GM12878 (cell line): ENCODE results near the gene P2RX2. TPM values are rescaled to one million over a fixed set of nuclear protein-coding genes. Genes with fewer than 3 reads are reported as not detected.

Source experiments
- ATAC-seq: fragments of 200-7000 bp; cut with Tn5 transposase; 3 replicates; pipeline ENCODE4 v1.9.1; 2020; ENCODE audit warnings: mild to moderate bottlenecking, moderate library complexity
- BruUV-seq: library from RNA; stranded (reverse); fragments of 400-500 nt; replicated peaks from 2 replicates; lab custom pipeline; 2021; lab: Mats Ljungman, UMichigan
- CTCF ChIA-PET: fragments of 300-600 bp; sonication (Branson Sonifier 250); formaldehyde crosslinking; extraction: SDS; loops from one replicate; lab custom pipeline; 2021; ENCODE audit warnings: inconsistent platforms; lab: Yijun Ruan, JAX
- POLR2A ChIA-PET: fragments of 350-600 bp; formaldehyde crosslinking; extraction: SDS; loops from one replicate; lab custom pipeline; 2021; ENCODE audit warnings: inconsistent platforms; lab: Charles Lee
- RAD21 ChIA-PET: fragments of 300-600 bp; sonication (Branson Sonifier 250); formaldehyde crosslinking; loops from one replicate; lab custom pipeline; 2023; ENCODE audit warnings: antibody characterized with exemption; ENCODE audit not compliant: unreplicated experiment; lab: Charles Lee
- SMC1A ChIA-PET: fragments of 300-600 bp; sonication (Branson Sonifier 250); formaldehyde crosslinking; loops from one replicate; lab custom pipeline; 2023; ENCODE audit not compliant: unreplicated experiment, uncharacterized antibody; lab: Charles Lee
- DNase-seq: peaks from one replicate; pipeline ENCODE4 v3.0.0-alpha.2; 2011; ENCODE audit warnings: low read depth, low spot score
- FAIRE-seq: peaks from 3 replicates; lab custom pipeline; 2011; peaks lifted over from hg19 to GRCh38; lab: Jason Lieb, UNC
- H2AFZ ChIP-seq: 2 replicates; pipeline ENCODE4 v1.6.0; 2011; ENCODE audit warnings: low read depth, low read length, control low read depth; ENCODE audit not compliant: control insufficient read depth
- H3K27ac ChIP-seq: 2 replicates; pipeline ENCODE4 v1.5.1; 2011; ENCODE audit warnings: control low read depth; ENCODE audit not compliant: control insufficient read depth, insufficient read depth
- H3K27me3 ChIP-seq, 2 experiments: replicated peaks in 1 of 2; 2 replicates each; pipeline versions ENCODE4 v1.6.0 to v1.6.1; 2011; ENCODE audit warnings: low read length in 1 of 2; ENCODE audit not compliant: control insufficient read depth in 2 of 2, insufficient read depth in 2 of 2
- H3K36me3 ChIP-seq, 2 experiments: 2 replicates each; pipeline ENCODE4 v1.5.1; 2011; ENCODE audit warnings: low read length in 1 of 2; ENCODE audit not compliant: control insufficient read depth in 2 of 2, insufficient read depth in 2 of 2
- H3K4me1 ChIP-seq: 2 replicates; pipeline ENCODE4 v1.6.1; 2011; ENCODE audit warnings: mild to moderate bottlenecking, low read length, moderate library complexity, mixed read lengths; ENCODE audit not compliant: control insufficient read depth, insufficient read depth
- H3K4me2 ChIP-seq: 2 replicates; pipeline ENCODE4 v1.6.0; 2011; ENCODE audit warnings: control low read depth; ENCODE audit not compliant: control insufficient read depth, insufficient read depth
- H3K4me3 ChIP-seq: fragments of 200-600 bp; sonication (generic); 2 replicates; pipeline ENCODE4 v1.5.1; 2016
- H3K79me2 ChIP-seq: 2 replicates; pipeline ENCODE4 v1.6.0; 2011; ENCODE audit warnings: low read length; ENCODE audit not compliant: control insufficient read depth, insufficient read depth
- H3K9ac ChIP-seq: 2 replicates; pipeline ENCODE4 v1.8.0; 2011; ENCODE audit warnings: low read length, control low read depth, mixed read lengths; ENCODE audit not compliant: control insufficient read depth, insufficient read depth
- H3K9me3 ChIP-seq: replicated peaks from 3 replicates; pipeline ENCODE4 v1.5.1; 2011; ENCODE audit warnings: mild to moderate bottlenecking, low read length; ENCODE audit not compliant: control insufficient read depth, insufficient read depth
- H4K20me1 ChIP-seq: 2 replicates; pipeline ENCODE4 v1.6.0; 2011; ENCODE audit not compliant: control insufficient read depth, insufficient read depth
- CREB1 ChIP-seq: IDR thresholded peaks from 2 replicates; pipeline ENCODE4 v1.6.1; 2012; ENCODE audit warnings: low read depth, mild to moderate bottlenecking, inconsistent platforms
- IKZF1 ChIP-seq: fragments of 450-650 bp; conservative IDR thresholded peaks from 2 replicates; pipeline ENCODE4 v1.6.1; 2017; ENCODE audit warnings: antibody characterized with exemption, mild to moderate bottlenecking
- MEF2A ChIP-seq: IDR thresholded peaks from 2 replicates; pipeline ENCODE4 v1.6.1; 2011; ENCODE audit warnings: low read depth, mild to moderate bottlenecking, low read length, moderate library complexity; ENCODE audit not compliant: insufficient read depth
- SIX5 ChIP-seq: IDR thresholded peaks from 2 replicates; pipeline ENCODE4 v1.6.1; 2011; ENCODE audit warnings: mild to moderate bottlenecking, low read depth, low read length, moderate library complexity; ENCODE audit not compliant: severe bottlenecking
- SMAD1 ChIP-seq: fragments of 450-650 bp; IDR thresholded peaks from 2 replicates; pipeline ENCODE4 v1.6.1; 2018; ENCODE audit warnings: mild to moderate bottlenecking, low read depth; ENCODE audit not compliant: partially characterized antibody
- SP1 ChIP-seq: IDR thresholded peaks from one replicate; pipeline ENCODE4 v1.6.1; 2011; ENCODE audit warnings: low read depth, low read length
- SREBF1 ChIP-seq: IDR thresholded peaks from 2 replicates; pipeline ENCODE4 v1.6.1; 2012; ENCODE audit warnings: mild to moderate bottlenecking, low read length
- SUPT20H ChIP-seq: IDR thresholded peaks from 2 replicates; pipeline ENCODE4 v1.6.1; 2011; ENCODE audit warnings: low read depth, mild to moderate bottlenecking, low read length, moderate library complexity, borderline replicate concordance; ENCODE audit not compliant: control insufficient read depth
- TCF3 ChIP-seq: IDR thresholded peaks from 2 replicates; pipeline ENCODE4 v1.6.1; 2012; ENCODE audit warnings: low read depth, mild to moderate bottlenecking, low read length, borderline replicate concordance; ENCODE audit not compliant: insufficient read depth
- WGBS: methylation state at CpG from one replicate; pipeline ENCODE4 v1.1.6; 2016; ENCODE audit warnings: low lambda C conversion rate; ENCODE audit not compliant: insufficient replicate concordance, insufficient coverage; ENCODE audit errors: missing lambda C conversion rate; 5-methylcytosine and 5-hydroxymethylcytosine counted together
- in situ Hi-C: fragments of 300-500 bp; cut with MboI; formaldehyde crosslinking; loops from 9 replicates; pipeline ENCODE4 v1.14.3; 2018; ENCODE audit warnings: mixed read lengths
- intact Hi-C: fragments of 100-400 bp; cut with micrococcal nuclease; formaldehyde crosslinking; loops from one replicate; pipeline ENCODE4 v1.14.2; 2022; ENCODE audit not compliant: unreplicated experiment
- polyA plus RNA-seq, 11 experiments: library from polyadenylated mRNA; depleted of rRNA in 4 of 11; unstranded in 6 of 11; stranded (reverse) in 5 of 11; fragments of >200 nt; fragmentation: Nextera tagmentation in 4 of 11; fragmentation: Illumina TruSeq in 1 of 11; extraction: Ambion mirVana in 4 of 11; extraction: Trizol in 1 of 11; gene quantifications; 1 replicate in 1 of 11; 2 replicates in 10 of 11; pipeline versions ENCODE4 v1.2.1 to v1.2.3, GENCODE V29; 2011 to 2016; ENCODE audit warnings: inconsistent platforms in 2 of 11, missing spikeins in 2 of 11, low read depth in 1 of 11
- total RNA-seq, 4 experiments: library from RNA; depleted of rRNA in 3 of 4; stranded (reverse); fragments of >200 nt in 3 of 4; fragmentation: Illumina TruSeq in 1 of 4; extraction: Trizol in 1 of 4; gene quantifications; 2 replicates each; pipeline versions ENCODE4 v1.2.1 to v1.2.3, GENCODE V29; 2013 to 2021
- TF ChIP-seq, protein P1 (sequence below): fragments of 450-650 bp; conservative IDR thresholded peaks from 2 replicates; pipeline ENCODE4 v1.6.1; 2017; ENCODE audit warnings: mild to moderate bottlenecking, moderate library complexity
- TF ChIP-seq, protein P2 (sequence below): fragments of 450-650 bp; formaldehyde crosslinking; IDR thresholded peaks from 2 replicates; pipeline ENCODE4 v1.4.0; 2020; ENCODE audit warnings: mild to moderate bottlenecking, moderate library complexity
- TF ChIP-seq, protein P3 (sequence below): fragments of 450-650 bp; IDR thresholded peaks from 2 replicates; pipeline ENCODE4 v1.6.1; 2017; ENCODE audit warnings: mild to moderate bottlenecking, low read depth, inconsistent platforms; ENCODE audit not compliant: poor library complexity, severe bottlenecking
- TF ChIP-seq, protein P4 (sequence below): fragments of 450-650 bp; IDR thresholded peaks from 2 replicates; pipeline ENCODE4 v1.6.1; 2017; ENCODE audit warnings: mild to moderate bottlenecking

Gene P2RX2
- total and polyA plus RNA-seq, 10 of the 15 experiments (the other 5 are each of a cell fraction or from before 2014, with no cell fraction given): not detected

DNA sequence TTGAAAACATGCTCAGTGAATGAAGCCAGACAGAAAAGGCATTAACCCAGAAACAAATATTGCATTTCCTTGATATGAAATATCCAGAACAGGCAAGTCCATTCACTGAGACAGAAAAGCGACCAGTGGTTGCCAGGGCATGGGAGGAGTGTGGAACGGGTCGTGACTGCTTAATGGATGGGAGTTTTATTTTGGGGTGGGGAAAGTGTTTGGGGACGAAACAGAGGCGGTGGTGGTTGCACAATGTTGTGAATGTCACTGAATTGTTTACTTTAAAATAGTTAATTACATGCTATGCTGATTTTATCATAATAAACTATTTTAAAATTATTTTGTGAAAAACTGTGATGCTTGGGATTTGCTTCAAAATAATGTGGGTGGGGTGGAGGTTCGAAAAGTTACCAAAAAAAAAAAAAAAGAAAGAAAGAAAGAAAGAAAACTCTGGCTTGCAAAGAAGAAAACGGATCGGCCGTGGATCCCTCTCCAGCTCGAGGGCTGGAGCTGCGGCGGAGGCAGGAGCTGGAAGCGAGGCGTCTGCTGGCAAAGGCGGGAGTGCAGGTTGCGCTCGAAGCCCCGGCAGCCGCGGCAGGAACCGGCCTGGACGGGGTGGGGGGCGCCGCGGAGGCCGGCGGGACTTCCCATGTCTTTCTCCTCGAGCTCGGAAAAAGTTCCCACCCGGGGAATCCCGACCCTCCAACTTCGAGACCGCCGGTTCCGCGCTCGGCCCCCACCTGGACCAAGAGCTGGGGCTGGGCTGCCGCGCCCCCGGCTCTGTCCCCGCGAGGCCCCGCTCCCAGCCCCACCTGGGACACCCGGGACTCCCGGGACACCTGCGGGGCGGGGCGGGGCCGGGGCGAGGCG is 524 bp upstream of the P2RX2 start:
- Histone ChIP-seq H3K27ac (no peak overlapping the region), H3K4me2 (no peak overlapping the region), H3K9ac (no peak overlapping the region), H3K4me3 (no peak overlapping the region), H3K4me1 (no peaks in the 10 kb centered on the region), H3K9me3 (peaks cover 10% of the 10 kb centered on the region), H3K36me3 (no peaks in the 10 kb centered on the region; a peak in 1 of 4 replicates), H4K20me1 (no peaks in the 10 kb centered on the region), H2AFZ (no peak overlapping the region), H3K79me2 (no peaks in the 10 kb centered on the region), H3K27me3 (no peaks in the 10 kb centered on the region)
- ChIA-PET RAD21 (no interaction called here), CTCF (no interaction called here), SMC1A (no interaction called here), POLR2A (no interaction called here)
- in situ Hi-C loops (no loop called here), intact Hi-C loops (no loop called here)
- WGBS: 51% methylated on average over 20 of the region's 51 CpGs
- FAIRE-seq (no peak), DNase-seq (no peak), ATAC-seq (no peak)
- BruUV-seq: no TSS peak
- TF ChIP-seq, protein P1, sequence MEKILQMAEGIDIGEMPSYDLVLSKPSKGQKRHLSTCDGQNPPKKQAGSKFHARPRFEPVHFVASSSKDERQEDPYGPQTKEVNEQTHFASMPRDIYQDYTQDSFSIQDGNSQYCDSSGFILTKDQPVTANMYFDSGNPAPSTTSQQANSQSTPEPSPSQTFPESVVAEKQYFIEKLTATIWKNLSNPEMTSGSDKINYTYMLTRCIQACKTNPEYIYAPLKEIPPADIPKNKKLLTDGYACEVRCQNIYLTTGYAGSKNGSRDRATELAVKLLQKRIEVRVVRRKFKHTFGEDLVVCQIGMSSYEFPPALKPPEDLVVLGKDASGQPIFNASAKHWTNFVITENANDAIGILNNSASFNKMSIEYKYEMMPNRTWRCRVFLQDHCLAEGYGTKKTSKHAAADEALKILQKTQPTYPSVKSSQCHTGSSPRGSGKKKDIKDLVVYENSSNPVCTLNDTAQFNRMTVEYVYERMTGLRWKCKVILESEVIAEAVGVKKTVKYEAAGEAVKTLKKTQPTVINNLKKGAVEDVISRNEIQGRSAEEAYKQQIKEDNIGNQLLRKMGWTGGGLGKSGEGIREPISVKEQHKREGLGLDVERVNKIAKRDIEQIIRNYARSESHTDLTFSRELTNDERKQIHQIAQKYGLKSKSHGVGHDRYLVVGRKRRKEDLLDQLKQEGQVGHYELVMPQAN: no peak
- no peak for TF ChIP-seq SMAD1
- TF ChIP-seq TCF3: no peak
- TF ChIP-seq SP1: no peak
- TF ChIP-seq, protein P2, sequence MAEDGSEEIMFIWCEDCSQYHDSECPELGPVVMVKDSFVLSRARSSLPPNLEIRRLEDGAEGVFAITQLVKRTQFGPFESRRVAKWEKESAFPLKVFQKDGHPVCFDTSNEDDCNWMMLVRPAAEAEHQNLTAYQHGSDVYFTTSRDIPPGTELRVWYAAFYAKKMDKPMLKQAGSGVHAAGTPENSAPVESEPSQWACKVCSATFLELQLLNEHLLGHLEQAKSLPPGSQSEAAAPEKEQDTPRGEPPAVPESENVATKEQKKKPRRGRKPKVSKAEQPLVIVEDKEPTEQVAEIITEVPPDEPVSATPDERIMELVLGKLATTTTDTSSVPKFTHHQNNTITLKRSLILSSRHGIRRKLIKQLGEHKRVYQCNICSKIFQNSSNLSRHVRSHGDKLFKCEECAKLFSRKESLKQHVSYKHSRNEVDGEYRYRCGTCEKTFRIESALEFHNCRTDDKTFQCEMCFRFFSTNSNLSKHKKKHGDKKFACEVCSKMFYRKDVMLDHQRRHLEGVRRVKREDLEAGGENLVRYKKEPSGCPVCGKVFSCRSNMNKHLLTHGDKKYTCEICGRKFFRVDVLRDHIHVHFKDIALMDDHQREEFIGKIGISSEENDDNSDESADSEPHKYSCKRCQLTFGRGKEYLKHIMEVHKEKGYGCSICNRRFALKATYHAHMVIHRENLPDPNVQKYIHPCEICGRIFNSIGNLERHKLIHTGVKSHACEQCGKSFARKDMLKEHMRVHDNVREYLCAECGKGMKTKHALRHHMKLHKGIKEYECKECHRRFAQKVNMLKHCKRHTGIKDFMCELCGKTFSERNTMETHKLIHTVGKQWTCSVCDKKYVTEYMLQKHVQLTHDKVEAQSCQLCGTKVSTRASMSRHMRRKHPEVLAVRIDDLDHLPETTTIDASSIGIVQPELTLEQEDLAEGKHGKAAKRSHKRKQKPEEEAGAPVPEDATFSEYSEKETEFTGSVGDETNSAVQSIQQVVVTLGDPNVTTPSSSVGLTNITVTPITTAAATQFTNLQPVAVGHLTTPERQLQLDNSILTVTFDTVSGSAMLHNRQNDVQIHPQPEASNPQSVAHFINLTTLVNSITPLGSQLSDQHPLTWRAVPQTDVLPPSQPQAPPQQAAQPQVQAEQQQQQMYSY (CRISPR knock-in tag): no peak
- no peak for TF ChIP-seq MEF2A
- TF ChIP-seq SUPT20H: no peak
- TF ChIP-seq SIX5: no peak
- TF ChIP-seq IKZF1: no peak
- no peak for TF ChIP-seq CREB1
- no peak for TF ChIP-seq SREBF1
- TF ChIP-seq, protein P3, sequence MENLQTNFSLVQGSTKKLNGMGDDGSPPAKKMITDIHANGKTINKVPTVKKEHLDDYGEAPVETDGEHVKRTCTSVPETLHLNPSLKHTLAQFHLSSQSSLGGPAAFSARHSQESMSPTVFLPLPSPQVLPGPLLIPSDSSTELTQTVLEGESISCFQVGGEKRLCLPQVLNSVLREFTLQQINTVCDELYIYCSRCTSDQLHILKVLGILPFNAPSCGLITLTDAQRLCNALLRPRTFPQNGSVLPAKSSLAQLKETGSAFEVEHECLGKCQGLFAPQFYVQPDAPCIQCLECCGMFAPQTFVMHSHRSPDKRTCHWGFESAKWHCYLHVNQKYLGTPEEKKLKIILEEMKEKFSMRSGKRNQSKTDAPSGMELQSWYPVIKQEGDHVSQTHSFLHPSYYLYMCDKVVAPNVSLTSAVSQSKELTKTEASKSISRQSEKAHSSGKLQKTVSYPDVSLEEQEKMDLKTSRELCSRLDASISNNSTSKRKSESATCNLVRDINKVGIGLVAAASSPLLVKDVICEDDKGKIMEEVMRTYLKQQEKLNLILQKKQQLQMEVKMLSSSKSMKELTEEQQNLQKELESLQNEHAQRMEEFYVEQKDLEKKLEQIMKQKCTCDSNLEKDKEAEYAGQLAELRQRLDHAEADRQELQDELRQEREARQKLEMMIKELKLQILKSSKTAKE: no peak
- TF ChIP-seq, protein P4, sequence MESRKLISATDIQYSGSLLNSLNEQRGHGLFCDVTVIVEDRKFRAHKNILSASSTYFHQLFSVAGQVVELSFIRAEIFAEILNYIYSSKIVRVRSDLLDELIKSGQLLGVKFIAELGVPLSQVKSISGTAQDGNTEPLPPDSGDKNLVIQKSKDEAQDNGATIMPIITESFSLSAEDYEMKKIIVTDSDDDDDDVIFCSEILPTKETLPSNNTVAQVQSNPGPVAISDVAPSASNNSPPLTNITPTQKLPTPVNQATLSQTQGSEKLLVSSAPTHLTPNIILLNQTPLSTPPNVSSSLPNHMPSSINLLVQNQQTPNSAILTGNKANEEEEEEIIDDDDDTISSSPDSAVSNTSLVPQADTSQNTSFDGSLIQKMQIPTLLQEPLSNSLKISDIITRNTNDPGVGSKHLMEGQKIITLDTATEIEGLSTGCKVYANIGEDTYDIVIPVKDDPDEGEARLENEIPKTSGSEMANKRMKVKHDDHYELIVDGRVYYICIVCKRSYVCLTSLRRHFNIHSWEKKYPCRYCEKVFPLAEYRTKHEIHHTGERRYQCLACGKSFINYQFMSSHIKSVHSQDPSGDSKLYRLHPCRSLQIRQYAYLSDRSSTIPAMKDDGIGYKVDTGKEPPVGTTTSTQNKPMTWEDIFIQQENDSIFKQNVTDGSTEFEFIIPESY: no peak
